T-helper 9 cell (primary cell): ENCODE data around the gene GABRR1.
"Not testable (repeated sequence)": the region's sequence is repeated elsewhere in the genome, so short reads cannot be mapped to it uniquely, and the experiment has no call there.

Experiments used
- DNase-seq: peaks from one replicate; pipeline ENCODE4 v3.0.0-alpha.2; 2020

The GABRR1 gene

DNA sequence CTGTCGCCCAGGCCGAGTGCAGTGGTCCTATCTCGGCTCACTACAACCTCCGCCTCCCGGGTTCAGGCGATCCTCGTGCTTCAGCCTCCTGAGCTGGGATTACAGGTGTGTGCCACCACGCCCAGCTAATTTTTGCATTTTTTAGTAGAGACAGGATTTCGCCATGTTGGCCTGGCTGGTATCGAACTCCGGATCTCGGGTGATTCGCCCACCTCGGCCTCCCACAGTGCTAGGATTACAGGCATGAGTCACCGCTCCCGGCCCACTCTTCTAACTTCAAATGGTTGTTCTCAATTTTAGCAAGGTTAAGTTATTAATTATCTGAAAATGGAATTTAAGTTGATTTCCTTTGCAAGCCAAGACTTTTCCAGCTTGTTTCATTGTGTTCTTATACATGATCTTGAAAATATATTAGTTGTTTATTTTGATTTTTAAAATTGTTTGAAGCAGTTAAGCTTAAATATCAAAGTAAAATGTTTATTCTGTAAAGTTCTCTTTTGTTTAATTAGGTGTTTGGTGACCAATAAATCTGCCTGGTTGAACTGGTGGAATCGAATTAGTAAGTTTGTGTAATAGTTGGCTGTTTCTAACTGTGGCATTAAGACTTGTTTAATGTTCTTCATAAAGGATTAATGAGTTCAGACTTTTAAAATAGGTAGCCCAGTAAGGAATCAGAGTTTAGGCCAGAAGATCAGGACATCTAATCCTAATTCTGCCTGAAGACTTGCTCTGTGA lies 69.0 kb downstream of the GABRR1 start:
- DNase-seq, result no peak

DNA sequence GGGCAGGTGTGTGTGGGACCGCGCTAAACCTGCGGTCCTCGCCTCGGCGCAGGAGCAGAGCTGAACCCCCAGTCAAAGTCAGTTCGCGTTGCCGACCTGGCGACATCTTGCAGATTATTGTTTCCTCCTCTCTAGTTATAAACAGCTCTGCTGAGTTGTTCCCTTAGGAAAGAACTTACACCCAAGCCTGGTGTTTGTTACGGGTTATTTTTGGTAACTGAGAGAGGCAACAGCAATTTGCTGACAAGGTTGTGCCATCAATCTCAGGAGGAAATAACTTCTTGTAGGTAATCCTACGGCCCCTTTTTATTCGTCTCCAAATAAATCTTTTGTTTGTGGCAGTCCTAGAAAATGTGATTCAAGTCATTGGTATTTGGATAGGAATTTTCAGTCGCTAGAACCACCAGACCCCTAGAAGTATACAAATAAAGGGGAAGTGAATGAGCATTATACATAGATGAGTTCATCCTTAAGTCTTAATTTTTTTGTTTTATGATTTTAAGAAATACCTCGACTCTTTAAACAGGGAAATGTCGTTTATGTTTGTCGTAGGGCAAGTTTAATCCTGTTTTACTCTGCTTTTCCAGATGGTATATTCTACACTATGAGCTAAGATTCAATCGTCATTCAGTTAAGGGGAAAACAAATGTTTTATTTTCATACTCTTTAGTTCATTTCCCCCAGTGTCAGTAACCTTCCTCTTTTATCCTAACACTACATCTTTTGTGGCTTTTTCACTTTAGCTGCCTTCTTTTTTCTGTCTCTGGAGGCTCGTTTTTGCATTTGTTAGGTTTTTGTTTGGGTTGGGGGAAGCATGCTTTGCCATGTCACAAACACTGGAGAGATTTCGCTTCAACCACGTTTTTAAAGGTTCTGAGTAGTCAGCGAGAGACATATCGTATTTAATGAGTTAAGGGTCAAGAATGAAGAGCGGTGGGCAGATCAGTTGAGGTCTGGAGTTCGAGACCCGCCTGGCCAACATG lies 70.1 kb downstream of the GABRR1 start:
- no peak for DNase-seq

DNA sequence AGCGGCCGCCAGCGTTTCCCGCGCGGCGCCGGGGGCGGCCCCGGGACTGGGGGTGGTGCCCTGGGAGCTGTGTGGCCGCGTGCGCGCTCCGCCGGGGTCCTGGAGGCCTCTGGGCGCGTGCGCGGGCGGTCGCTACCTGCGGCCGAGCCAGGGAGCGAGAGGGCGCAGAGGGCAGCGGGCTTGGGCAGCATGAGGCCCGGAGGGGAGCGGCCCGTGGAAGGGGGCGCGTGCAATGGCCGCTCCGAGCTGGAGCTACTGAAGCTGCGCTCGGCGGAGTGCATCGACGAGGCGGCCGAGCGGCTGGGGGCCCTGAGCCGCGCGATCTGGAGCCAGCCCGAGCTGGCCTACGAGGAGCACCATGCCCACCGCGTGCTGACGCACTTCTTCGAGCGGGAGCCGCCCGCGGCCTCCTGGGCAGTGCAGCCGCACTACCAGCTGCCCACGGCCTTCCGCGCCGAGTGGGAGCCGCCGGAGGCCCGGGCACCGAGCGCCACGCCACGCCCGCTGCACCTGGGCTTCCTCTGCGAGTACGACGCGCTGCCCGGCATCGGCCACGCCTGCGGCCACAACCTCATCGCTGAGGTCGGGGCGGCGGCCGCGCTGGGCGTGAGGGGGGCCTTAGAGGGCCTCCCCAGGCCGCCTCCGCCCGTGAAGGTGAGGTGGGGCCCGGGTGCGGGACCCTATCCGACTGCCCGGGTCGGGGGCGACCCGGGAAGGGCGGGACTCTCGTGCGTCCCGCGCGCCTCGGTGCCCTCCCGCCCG lies 71.0 kb downstream of the GABRR1 start, which contains the start of gene PM20D2:
Gene PM20D2 (plus strand): TSS at position 100 of the 762 bp plus-strand sequence. CDS start 90 bp downstream, at position 190.
- DNase-seq, result peak; percentile 39

DNA sequence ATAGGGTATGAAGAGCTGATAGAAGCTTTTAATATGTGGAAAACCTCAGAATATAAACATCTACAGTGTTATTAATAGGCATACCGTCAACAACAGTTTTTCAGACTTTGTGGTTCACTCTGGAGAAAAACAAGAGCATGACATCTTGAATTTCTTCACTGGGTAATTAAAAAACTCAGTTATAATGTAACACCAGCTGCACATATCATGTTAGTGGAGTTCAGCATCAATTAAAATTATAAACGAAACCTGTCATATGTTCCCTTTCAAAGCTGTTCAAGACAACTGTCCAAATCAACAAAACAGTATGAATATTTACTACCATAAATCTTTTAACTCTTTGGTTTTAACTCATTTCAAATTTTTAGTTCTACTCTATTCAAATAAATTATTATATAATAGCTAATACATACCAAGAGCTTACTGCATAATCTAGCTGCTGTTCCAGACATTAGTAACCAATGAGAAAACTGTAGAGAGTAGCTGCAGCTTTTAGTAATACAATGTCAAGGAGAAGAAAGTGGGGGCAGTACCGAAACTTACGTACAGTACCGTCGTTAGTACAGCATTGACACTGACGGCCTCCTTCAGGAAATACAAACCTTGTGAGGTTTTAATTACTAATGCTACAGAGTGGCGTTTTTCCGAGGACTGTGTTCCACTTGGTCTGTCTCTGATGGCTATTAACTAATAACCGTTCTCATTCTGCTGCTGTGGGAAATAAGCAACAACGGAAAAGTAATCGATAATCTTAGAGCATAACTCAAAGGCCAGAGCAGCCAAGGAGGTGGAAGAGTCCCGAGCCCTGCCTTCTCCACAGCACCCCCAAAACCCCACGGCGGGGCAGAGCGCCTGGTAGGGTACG lies 71.8 kb downstream of the GABRR1 start:
- no peak for DNase-seq

DNA sequence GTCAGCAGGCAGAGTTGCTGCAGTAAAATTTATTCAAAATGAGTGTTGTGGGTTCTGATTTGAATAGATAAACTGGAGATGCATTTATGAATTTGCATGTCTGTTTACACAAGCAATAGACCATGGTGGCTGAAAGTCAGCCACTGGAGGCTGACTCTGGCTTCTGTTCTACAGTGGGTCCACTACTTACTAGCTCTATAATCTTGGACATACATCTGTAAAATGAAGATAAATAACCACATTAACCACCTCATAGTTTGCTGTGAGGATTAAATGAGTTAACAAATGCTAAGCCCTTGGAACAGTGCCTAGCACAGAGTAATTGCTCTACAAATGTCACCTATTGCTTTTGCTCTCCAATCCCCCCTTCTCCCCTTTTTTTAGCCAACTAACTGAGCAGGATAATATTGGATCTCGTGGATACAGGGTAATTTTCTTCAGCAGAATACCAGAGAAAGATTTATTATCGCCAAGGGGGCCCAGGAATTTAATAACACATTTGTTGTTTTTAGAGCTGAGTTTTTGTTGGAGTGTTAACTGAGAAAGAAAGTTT lies 72.7 kb downstream of the GABRR1 start:
- no peak for DNase-seq

DNA sequence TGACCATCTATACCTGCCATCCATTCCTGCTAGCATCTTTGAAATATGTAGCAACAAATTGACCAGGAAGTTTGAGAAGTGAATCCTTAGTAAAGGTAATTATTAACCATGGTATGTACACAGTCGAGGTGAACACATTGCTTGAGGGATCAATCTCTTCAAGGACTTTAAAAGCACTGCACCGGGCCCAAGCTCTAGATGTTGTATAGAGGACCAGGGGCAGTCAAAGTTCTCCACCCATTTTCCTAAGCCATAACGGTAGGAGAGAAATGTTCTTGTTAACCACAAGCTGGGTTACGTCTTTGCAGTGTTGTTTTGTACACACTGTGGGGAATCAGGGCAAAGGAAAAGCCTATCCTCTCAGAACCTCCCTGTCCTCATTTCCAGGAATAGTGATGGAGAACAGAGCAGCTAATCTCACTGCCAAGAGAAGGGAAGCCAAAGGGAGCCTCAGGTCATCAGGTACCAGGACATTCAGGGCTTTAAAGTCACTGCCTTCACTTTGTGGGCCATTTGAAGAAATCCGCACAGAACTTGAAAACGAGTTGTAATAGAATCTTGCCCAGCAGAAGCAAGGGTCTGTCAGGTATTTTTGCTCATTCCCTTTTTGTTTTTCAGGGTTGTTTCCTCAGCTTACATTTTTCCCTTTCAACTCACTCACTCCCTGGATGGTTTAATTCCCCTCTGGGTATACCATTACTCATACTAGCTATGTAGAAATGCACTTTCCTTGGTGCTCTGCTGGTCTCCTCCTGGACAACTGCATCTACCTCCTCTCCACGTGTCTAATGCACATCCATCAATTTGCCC lies 76.6 kb downstream of the GABRR1 start:
- DNase-seq, result no peak

DNA sequence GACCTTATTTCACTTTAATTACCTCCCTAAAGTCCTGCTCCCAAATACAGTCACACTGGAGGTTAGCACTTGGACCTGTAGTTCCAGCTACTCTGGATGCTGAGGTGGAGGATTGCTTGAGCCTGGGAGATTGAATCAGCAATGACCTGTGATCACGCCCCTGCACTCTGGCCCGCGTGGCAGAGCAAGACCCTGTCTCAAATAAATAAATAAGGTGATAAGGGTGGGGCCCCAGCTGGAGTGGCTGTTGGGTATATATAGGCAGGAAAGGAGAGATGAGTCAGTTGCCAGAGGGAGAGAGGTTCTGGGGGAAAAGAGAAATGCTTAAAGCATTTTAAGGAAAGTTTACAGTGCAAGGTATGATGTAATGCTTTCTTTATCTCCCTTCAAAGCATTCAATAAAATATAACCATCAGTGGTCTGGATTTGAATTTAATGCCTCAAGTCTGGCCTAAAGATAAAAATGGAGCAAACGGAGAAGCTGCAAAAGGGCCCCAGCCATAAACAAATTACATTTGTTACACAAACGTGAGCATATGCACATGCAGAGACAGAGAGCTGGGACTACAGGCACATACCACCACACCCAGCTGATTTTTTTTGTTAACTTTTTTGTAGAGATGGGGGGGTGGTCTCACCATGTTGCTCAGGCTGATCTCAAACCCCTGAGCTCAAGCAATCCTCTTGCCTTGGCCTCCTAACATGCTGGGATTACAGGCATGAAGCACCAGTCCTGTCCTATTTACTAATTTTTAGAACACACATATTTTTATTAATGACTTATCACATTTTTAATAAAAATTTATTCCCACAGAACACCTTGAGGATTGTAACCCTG lies 77.4 kb downstream of the GABRR1 start:
- no peak for DNase-seq

DNA sequence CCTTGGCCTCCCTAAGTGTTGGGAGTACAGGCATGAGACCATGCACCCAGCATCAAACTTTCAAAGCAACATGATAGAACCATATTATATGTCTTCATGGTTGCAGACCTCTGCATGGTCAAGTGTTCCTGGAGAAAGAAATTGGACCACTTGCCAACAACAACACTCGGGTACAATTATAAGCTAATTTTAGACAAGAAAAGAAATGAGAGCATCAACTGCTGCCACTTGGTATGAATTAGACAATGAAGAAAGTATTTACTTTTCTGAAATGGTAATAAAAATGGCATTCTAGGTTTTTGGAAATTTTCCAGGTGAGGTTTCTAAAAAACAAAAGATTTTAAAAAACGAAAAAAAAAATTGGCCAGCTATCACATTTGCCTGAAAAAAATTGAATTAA lies 79.0 kb downstream of the GABRR1 start:
- no peak for DNase-seq

DNA sequence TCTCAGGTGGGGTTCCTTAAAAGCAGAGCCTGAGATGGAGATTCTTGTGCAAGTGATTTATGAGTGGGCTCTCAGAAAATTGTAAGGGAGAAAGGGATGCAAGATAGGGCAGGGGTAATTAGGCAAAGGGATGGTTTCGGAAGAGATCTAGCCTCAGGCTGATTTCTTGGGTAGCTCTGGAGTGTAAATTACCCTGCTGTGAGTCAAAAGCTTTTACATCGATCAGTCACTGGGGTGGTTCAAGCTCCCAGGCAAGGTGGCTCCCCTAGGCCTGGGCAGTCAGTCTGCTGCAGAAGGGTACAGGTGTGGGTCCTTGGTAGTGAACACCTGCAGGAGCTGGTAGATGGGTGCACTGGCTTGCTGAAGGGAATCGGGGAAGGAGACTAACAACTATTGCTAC lies 82.4 kb downstream of the GABRR1 start:
- DNase-seq, result no peak

DNA sequence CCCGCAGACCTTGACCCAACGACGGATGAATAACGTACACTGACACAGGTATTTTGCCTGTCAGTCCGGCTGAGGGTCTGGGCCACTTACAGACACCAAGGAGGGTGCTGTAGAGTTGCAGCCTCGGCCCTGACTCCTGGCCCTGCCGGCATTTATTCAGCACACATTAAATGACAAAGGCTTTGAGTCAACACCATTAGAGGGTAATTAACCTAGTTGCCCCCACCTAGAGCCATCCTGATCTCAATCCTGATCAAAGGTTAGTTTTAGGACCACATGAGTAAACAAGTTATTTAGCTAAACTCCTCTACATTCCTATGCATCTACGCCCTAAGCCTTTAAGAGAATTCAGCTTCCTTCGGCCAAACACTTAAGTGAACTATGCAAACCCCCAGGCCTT lies 83.2 kb downstream of the GABRR1 start:
- DNase-seq, result no peak

DNA sequence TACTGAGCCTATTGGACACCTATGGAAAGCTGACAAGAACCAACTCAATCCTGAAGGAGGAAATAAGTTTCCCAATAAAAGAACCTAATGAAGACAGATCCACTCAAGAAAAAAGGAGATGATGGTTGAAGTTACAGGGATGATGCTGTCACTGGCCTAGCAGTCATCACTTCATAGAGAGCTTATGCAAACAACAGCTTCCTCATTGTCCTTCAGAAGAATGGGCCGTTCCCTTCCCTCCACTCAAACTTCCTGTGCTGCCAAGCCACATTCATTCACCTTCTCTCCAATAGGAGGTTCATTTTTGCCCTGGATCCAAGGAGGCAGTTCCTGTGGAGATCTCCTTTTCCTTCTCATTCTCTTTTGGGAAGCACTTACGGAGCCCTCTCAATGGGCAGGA lies 85.1 kb downstream of the GABRR1 start:
- DNase-seq, result no peak

DNA sequence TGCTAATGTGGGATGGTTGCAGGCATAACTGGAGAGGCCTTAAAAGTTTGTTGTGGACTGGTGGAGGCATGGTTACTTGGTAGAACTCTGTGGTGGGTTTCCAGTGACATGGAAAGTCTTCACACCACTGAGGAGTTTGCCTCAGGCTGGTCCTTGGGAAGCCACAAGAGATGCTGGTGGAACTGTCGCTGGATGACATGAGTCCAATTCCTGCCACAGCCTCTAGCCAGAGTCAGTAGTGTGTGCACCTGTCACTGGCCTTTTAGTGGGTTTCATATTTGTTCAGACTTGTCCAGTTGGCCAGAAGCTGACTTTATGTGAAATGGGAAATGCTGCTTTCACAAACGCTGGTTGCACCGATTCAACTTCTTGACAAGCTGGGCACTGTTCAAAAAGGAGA lies 85.6 kb downstream of the GABRR1 start:
- DNase-seq, result no peak

DNA sequence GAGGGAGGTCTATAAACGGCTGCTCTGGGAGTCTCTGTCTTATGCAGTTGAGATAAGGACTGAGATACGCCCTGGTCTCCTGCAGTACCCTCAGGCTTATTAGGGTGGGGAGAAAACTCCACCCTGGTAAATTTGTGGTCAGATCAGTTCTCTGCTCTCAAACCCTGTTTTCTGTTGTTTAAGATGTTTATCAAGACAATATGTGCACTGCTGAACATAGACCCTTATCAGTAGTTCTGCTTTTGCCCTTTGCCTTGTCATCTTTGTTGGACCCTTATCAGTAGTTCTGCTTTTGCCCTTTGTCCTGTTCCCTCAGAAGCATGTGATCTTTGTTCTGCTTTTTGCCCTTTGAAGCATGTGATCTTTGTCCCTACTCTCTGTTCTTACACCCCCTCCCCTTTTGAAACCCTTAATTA lies 88.9 kb downstream of the GABRR1 start:
- DNase-seq, result not testable (repeated sequence)
